ENCODE measurements around the gene PDE7B. TPM values are rescaled to one million over a fixed set of nuclear protein-coding genes. Genes with fewer than 3 reads are reported as not detected.

Gene PDE7B
- total and polyA plus RNA-seq, 2 donors (not counting 1 experiment from before 2014, with no cell fraction given), result 7.9 to 21.5 TPM

DNA sequence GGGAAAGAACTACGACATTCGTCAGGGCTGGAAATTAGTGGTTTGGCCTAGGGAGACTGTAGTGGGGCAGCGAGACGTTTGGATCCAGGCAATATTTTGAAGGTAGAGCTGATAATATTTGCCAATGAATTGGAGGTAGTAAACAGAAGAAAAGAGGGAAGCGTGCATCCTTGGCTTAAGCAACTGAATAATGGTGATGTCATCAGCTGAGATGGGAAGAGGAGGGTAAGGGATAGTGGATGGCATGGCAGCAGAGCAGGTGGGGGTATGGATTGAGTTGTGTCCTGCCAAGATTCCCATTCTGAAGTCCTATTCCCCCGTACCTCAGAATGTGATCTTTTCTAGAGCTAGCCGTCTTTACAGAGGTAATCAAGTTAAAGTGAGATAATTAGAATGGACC, 119.2 kb downstream of the PDE7B start:
- TF ChIP-seq, protein P1, sequence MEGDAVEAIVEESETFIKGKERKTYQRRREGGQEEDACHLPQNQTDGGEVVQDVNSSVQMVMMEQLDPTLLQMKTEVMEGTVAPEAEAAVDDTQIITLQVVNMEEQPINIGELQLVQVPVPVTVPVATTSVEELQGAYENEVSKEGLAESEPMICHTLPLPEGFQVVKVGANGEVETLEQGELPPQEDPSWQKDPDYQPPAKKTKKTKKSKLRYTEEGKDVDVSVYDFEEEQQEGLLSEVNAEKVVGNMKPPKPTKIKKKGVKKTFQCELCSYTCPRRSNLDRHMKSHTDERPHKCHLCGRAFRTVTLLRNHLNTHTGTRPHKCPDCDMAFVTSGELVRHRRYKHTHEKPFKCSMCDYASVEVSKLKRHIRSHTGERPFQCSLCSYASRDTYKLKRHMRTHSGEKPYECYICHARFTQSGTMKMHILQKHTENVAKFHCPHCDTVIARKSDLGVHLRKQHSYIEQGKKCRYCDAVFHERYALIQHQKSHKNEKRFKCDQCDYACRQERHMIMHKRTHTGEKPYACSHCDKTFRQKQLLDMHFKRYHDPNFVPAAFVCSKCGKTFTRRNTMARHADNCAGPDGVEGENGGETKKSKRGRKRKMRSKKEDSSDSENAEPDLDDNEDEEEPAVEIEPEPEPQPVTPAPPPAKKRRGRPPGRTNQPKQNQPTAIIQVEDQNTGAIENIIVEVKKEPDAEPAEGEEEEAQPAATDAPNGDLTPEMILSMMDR (conservative IDR thresholded peaks at IDR 0.05 in 1 of 2, IDR thresholded peaks at IDR 0.05 in 1 of 2; ENCODE audit: low read depth in 1 of 2, low read length in 2 of 2), result no peak
- TF ChIP-seq EZH2 (IDR thresholded peaks at IDR 0.05; ENCODE audit: low read length, missing control alignments), result no peak
- Histone ChIP-seq H3K27ac (ENCODE audit: insufficient read depth, low read length) (no peak overlapping the region), H3K27me3 (ENCODE audit: control insufficient read depth, insufficient read depth, low read length) (no peaks in the 10 kb centered on the region), H3K4me3 (replicated peaks in 1 of 4; ENCODE audit: control extremely low read depth in 1 of 4, insufficient read depth in 1 of 4, low read depth in 3 of 4, low read length in 4 of 4) (no peak overlapping the region), H3K9ac (ENCODE audit: insufficient read depth, low read length) (no peak overlapping the region), H3K36me3 (ENCODE audit: control insufficient read depth, insufficient read depth, low read length) (no peaks in the 10 kb centered on the region), H2AFZ (ENCODE audit: low read length) (no peak overlapping the region), H3K9me3 (ENCODE audit: control insufficient read depth, insufficient read depth, low read depth, low read length) (no peaks in the 10 kb centered on the region), H3K79me2 (ENCODE audit: control insufficient read depth, insufficient read depth, low read length) (no peaks in the 10 kb centered on the region), H3K4me1 (ENCODE audit: control insufficient read depth, extremely low read depth, insufficient read depth, low read length) (no peaks in the 10 kb centered on the region), H4K20me1 (ENCODE audit: control insufficient read depth, extremely low read depth, insufficient read depth, low read length) (no peaks in the 10 kb centered on the region), H3K4me2 (ENCODE audit: extremely low read depth, insufficient read depth, low read length) (no peak overlapping the region)
- DNase-seq (ENCODE audit: low read depth in 2 of 2), result no peak

DNA sequence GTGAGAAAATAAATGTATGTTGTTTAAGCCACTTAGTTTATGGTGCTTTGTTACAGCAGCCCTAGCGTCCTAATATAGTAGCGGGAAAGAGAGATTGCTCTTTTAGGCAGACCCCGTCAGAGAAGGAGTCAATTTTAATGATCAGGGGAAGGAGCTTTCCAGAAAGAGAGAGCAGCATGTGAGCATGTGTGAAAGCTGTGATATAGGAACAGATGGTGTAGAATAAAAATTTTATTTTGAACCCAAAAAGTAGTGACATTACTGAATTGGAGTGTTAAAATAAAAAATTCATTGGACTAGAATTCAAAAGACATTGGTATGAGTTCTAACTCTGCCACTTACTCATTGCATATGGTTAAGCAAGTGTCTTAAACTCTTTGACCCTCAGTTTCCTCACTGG, 119.8 kb downstream of the PDE7B start:
- Histone ChIP-seq H3K27me3 (ENCODE audit: control insufficient read depth, insufficient read depth, low read length) (no peaks in the 10 kb centered on the region), H3K4me3 (replicated peaks in 1 of 4; ENCODE audit: control extremely low read depth in 1 of 4, insufficient read depth in 1 of 4, low read depth in 3 of 4, low read length in 4 of 4) (no peak overlapping the region), H3K27ac (ENCODE audit: insufficient read depth, low read length) (no peak overlapping the region), H3K4me2 (ENCODE audit: extremely low read depth, insufficient read depth, low read length) (no peak overlapping the region), H2AFZ (ENCODE audit: low read length) (no peak overlapping the region), H4K20me1 (ENCODE audit: control insufficient read depth, extremely low read depth, insufficient read depth, low read length) (no peaks in the 10 kb centered on the region), H3K9ac (ENCODE audit: insufficient read depth, low read length) (no peak overlapping the region), H3K79me2 (ENCODE audit: control insufficient read depth, insufficient read depth, low read length) (no peaks in the 10 kb centered on the region), H3K9me3 (ENCODE audit: control insufficient read depth, insufficient read depth, low read depth, low read length) (no peaks in the 10 kb centered on the region), H3K36me3 (ENCODE audit: control insufficient read depth, insufficient read depth, low read length) (no peaks in the 10 kb centered on the region), H3K4me1 (ENCODE audit: control insufficient read depth, extremely low read depth, insufficient read depth, low read length) (no peaks in the 10 kb centered on the region)
- TF ChIP-seq, protein P1 (conservative IDR thresholded peaks at IDR 0.05 in 1 of 2, IDR thresholded peaks at IDR 0.05 in 1 of 2; ENCODE audit: low read depth in 1 of 2, low read length in 2 of 2), result no peak
- no peak for TF ChIP-seq EZH2 (IDR thresholded peaks at IDR 0.05; ENCODE audit: low read length, missing control alignments)
- DNase-seq (ENCODE audit: low read depth in 2 of 2), result no peak

DNA sequence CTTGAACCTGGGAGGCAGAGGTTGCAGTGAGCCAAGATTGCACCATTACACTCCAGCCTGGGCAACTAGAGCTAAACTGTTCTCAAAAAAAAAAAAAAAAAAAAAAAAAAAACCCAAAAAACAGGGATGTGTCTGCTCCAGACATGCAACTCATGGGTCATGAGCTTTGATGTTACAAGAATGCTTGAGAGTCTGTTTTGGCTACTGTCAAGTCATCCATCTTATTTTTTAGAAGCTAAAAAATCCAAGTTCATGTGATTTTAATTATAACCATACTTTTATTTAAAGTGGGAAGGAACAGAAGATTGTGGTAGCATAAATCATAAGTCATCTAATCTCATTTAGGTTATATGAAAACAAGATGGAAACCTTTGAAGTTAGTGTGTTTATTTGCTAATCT, 120.6 kb downstream of the PDE7B start:
- no peak overlapping the region for H3K4me2 ChIP-seq (ENCODE audit: extremely low read depth, insufficient read depth, low read length)
- TF ChIP-seq, protein P1 (conservative IDR thresholded peaks at IDR 0.05 in 1 of 2, IDR thresholded peaks at IDR 0.05 in 1 of 2; ENCODE audit: low read depth in 1 of 2, low read length in 2 of 2), result no peak
- TF ChIP-seq EZH2 (IDR thresholded peaks at IDR 0.05; ENCODE audit: low read length, missing control alignments), result no peak
- DNase-seq (ENCODE audit: low read depth in 2 of 2), result no peak
- H4K20me1 ChIP-seq (ENCODE audit: control insufficient read depth, extremely low read depth, insufficient read depth, low read length), result no peaks in the 10 kb centered on the region
- H3K79me2 ChIP-seq (ENCODE audit: control insufficient read depth, insufficient read depth, low read length), result no peaks in the 10 kb centered on the region
- H3K4me3 ChIP-seq (replicated peaks in 1 of 4; ENCODE audit: control extremely low read depth in 1 of 4, insufficient read depth in 1 of 4, low read depth in 3 of 4, low read length in 4 of 4), result no peak overlapping the region
- no peaks in the 10 kb centered on the region for H3K36me3 ChIP-seq (ENCODE audit: control insufficient read depth, insufficient read depth, low read length)
- H3K4me1 ChIP-seq (ENCODE audit: control insufficient read depth, extremely low read depth, insufficient read depth, low read length), result no peaks in the 10 kb centered on the region
- no peak overlapping the region for H2AFZ ChIP-seq (ENCODE audit: low read length)
- H3K9ac ChIP-seq (ENCODE audit: insufficient read depth, low read length), result no peak overlapping the region
- H3K27me3 ChIP-seq (ENCODE audit: control insufficient read depth, insufficient read depth, low read length), result no peaks in the 10 kb centered on the region
- H3K9me3 ChIP-seq (ENCODE audit: control insufficient read depth, insufficient read depth, low read depth, low read length), result no peaks in the 10 kb centered on the region
- no peak overlapping the region for H3K27ac ChIP-seq (ENCODE audit: insufficient read depth, low read length)

All from fibroblast of lung (primary cell).